GM23248 (cell line): ENCODE results near the gene HIGD2A. TPM values are rescaled to one million over a fixed set of nuclear protein-coding genes. Genes with fewer than 3 reads are reported as not detected.

Source experiments
- DNase-seq: peaks from one replicate; pipeline ENCODE4 v3.0.0-alpha.2; 2015
- H2AFZ ChIP-seq: fragments of 200-600 bp; sonication (generic); 2 replicates; pipeline ENCODE4 v1.6.1; 2016; ENCODE audit warnings: antibody characterized with exemption
- H3F3A ChIP-seq: fragments of 200-600 bp; sonication (generic); 2 replicates; pipeline ENCODE4 v1.6.1; 2016; ENCODE audit warnings: mild to moderate bottlenecking, antibody characterized with exemption, mixed run types; ENCODE audit not compliant: insufficient read depth
- H3K27ac ChIP-seq: fragments of 200-600 bp; sonication (generic); 2 replicates; pipeline ENCODE4 v1.5.1; 2016; ENCODE audit warnings: mild to moderate bottlenecking
- H3K27me3 ChIP-seq: fragments of 200-600 bp; sonication (generic); replicated peaks from 2 replicates; pipeline ENCODE4 v1.6.1; 2016; ENCODE audit warnings: mild to moderate bottlenecking; ENCODE audit not compliant: insufficient read depth
- H3K36me3 ChIP-seq: fragments of 200-600 bp; sonication (generic); 2 replicates; pipeline ENCODE4 v1.6.1; 2016; ENCODE audit warnings: low read depth, mild to moderate bottlenecking
- H3K4me1 ChIP-seq: fragments of 200-600 bp; sonication (generic); 2 replicates; pipeline ENCODE4 v1.6.1; 2016; ENCODE audit warnings: mild to moderate bottlenecking; ENCODE audit not compliant: insufficient read depth
- H3K4me2 ChIP-seq: fragments of 200-600 bp; sonication (generic); one replicate; pipeline ENCODE4 v1.6.1; 2016; ENCODE audit warnings: mild to moderate bottlenecking; ENCODE audit not compliant: unreplicated experiment
- H3K4me3 ChIP-seq: fragments of 200-600 bp; sonication (generic); 2 replicates; pipeline ENCODE4 v1.5.1; 2016; ENCODE audit warnings: mild to moderate bottlenecking
- H3K79me2 ChIP-seq: fragments of 200-600 bp; sonication (generic); 2 replicates; pipeline ENCODE4 v1.6.1; 2016; ENCODE audit warnings: mild to moderate bottlenecking; ENCODE audit not compliant: insufficient read depth
- H3K9ac ChIP-seq: fragments of 200-600 bp; sonication (generic); 2 replicates; pipeline ENCODE4 v1.6.1; 2016; ENCODE audit warnings: mild to moderate bottlenecking
- H3K9me2 ChIP-seq: fragments of 200-600 bp; sonication (generic); 2 replicates; pipeline ENCODE4 v1.6.1; 2016; ENCODE audit warnings: mixed run types, mild to moderate bottlenecking, moderate library complexity; ENCODE audit not compliant: insufficient read depth
- H3K9me3 ChIP-seq: fragments of 200-600 bp; sonication (generic); one replicate; pipeline ENCODE4 v1.6.1; 2017; ENCODE audit warnings: low read depth
- H4K20me1 ChIP-seq: fragments of 200-600 bp; sonication (generic); 2 replicates; pipeline ENCODE4 v1.6.0; 2016; ENCODE audit not compliant: insufficient read depth
- EZH2 ChIP-seq: fragments of 200-600 bp; sonication (generic); IDR thresholded peaks from 2 replicates; pipeline ENCODE4 v1.6.1; 2018; ENCODE audit warnings: antibody characterized with exemption, mild to moderate bottlenecking; ENCODE audit not compliant: insufficient read depth, poor library complexity, severe bottlenecking
- EZH2phosphoT487 ChIP-seq: fragments of 200-600 bp; sonication (generic); IDR thresholded peaks from 2 replicates; pipeline ENCODE4 v1.6.1; 2018; ENCODE audit warnings: antibody characterized with exemption, moderate library complexity, mild to moderate bottlenecking, low read depth; ENCODE audit not compliant: insufficient read depth
- WGBS, 2 experiments: methylation state at CpG; one replicate each; pipeline ENCODE4 v1.1.6; 2015 to 2017; ENCODE audit warnings: low lambda C conversion rate in 2 of 2, low coverage in 1 of 2; ENCODE audit errors: missing lambda C conversion rate in 2 of 2; 5-methylcytosine and 5-hydroxymethylcytosine counted together
- in situ Hi-C: fragments of 300-500 bp; cut with MboI; formaldehyde crosslinking; loops from 2 replicates; pipeline ENCODE4 v1.15.0; 2020
- polyA plus RNA-seq: library from polyadenylated mRNA; unstranded; fragments of >200 nt; fragmentation: Nextera tagmentation; extraction: Ambion mirVana; gene quantifications from 2 replicates; pipeline ENCODE4 v1.2.1, GENCODE V29; 2016
- total RNA-seq: library from RNA; depleted of rRNA; stranded (reverse); fragments of >200 nt; shearing (Covaris generic); gene quantifications from 2 replicates; pipeline ENCODE4 v1.2.3, GENCODE V29; 2014

HIGD2A gene
- total and polyA plus RNA-seq, 2 experiments from 2014 or later = 72.1 to 117 TPM

DNA sequence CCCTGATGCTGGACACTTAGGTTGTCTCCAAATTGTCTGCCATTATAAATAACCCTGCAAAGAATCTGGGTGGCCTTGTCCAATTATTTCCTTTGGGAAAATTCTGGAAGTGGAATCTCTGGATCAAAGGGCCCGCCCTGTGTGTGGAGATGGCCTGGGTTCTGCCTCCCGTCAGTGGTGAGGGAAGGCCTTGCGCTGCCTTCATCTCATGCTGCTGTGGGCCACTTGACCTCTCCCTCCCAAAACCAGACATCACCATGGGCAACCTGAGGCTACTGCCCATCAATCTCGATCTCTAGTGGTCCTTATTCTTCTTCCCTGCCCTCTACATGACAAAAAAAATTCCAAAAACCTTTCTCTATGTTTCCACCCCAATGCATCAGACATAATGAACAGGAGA, 21.2 kb downstream of the HIGD2A start:
- TF ChIP-seq EZH2phosphoT487 (no peak), EZH2 (no peak)
- Histone ChIP-seq H2AFZ (no peak overlapping the region), H3K79me2 (peaks cover 46% of the 10 kb centered on the region), H3K27ac (no peak overlapping the region), H3K9ac (no peak overlapping the region), H3K27me3 (no peaks in the 10 kb centered on the region), H3K4me2 (no peak overlapping the region), H3K9me3 (no peaks in the 10 kb centered on the region), H3K9me2 (no peaks in the 10 kb centered on the region), H3K4me1 (peaks cover 33% of the 10 kb centered on the region), H3F3A (no peaks in the 10 kb centered on the region), H3K4me3 (no peak overlapping the region), H3K36me3 (peaks cover 3% of the 10 kb centered on the region; the same call in 1 of the 2 replicates), H4K20me1 (no peaks in the 10 kb centered on the region)
- 98% methylated on average over 4 of the region's 4 CpGs for WGBS, 2 experiments
- no peak for DNase-seq
- in situ Hi-C loops = no loop called here

- Histone ChIP-seq H2AFZ (no peak overlapping the region), H3K36me3 (peaks cover 3% of the 10 kb centered on the region; the same call in 1 of the 2 replicates), H3K27me3 (no peaks in the 10 kb centered on the region), H3K27ac (no peak overlapping the region), H3K9me2 (no peaks in the 10 kb centered on the region), H4K20me1 (no peaks in the 10 kb centered on the region), H3K9ac (no peak overlapping the region), H3K79me2 (peaks cover 55% of the 10 kb centered on the region), H3K4me3 (no peak overlapping the region), H3K4me1 (peaks cover 41% of the 10 kb centered on the region), H3K9me3 (no peaks in the 10 kb centered on the region), H3F3A (no peaks in the 10 kb centered on the region), H3K4me2 (no peak overlapping the region)
- in situ Hi-C loops = no loop called here
- no peak for DNase-seq
- TF ChIP-seq EZH2phosphoT487 = no peak
- no peak for TF ChIP-seq EZH2
- WGBS, 2 experiments = 88 to 90% methylated on average over 5 of the region's 5 CpGs
These were observed 22.1 kb downstream of the HIGD2A start for GRCh38 chr5:176410486-176411180.

- Histone ChIP-seq H3K9me3 (no peaks in the 10 kb centered on the region), H3K27me3 (no peaks in the 10 kb centered on the region), H3K9me2 (no peaks in the 10 kb centered on the region), H3K79me2 (peaks cover 59% of the 10 kb centered on the region), H3K4me1 (peaks cover 41% of the 10 kb centered on the region), H3K27ac (no peak overlapping the region), H3F3A (no peaks in the 10 kb centered on the region), H3K4me2 (peak overlapping the region; percentile 1), H3K9ac (no peak overlapping the region), H4K20me1 (no peaks in the 10 kb centered on the region), H3K36me3 (peaks cover 3% of the 10 kb centered on the region; the same call in 1 of the 2 replicates), H3K4me3 (0 out of 2 replicates have a peak overlapping the region, but pooled peaks have one; percentile 1), H2AFZ (no peak overlapping the region)
- 30 to 32% methylated on average over 8 to 10 of the region's 10 CpGs for WGBS, 2 experiments
- no peak for DNase-seq
- TF ChIP-seq EZH2 = no peak
- no peak for TF ChIP-seq EZH2phosphoT487
- in situ Hi-C loops = no loop called here
These were observed 24.1 kb downstream of the HIGD2A start for GRCh38 chr5:176412517-176413254.

- 0 out of 2 replicates have a peak overlapping the region, but pooled peaks have one; percentile 1 for H3K4me3 ChIP-seq
- no peaks in the 10 kb centered on the region for H3K9me3 ChIP-seq
- H3K36me3 ChIP-seq = peaks cover 3% of the 10 kb centered on the region; the same call in 1 of the 2 replicates
- H3K9me2 ChIP-seq = no peaks in the 10 kb centered on the region
- H3K9ac ChIP-seq = 0 out of 2 replicates have a peak overlapping the region, but pooled peaks have one; percentile 25
- no peaks in the 10 kb centered on the region for H3K27me3 ChIP-seq
- TF ChIP-seq EZH2phosphoT487 (no peak), EZH2 (no peak)
- in situ Hi-C loops = no loop called here
- H3K79me2 ChIP-seq = peaks cover 59% of the 10 kb centered on the region
- H2AFZ ChIP-seq = no peak overlapping the region
- H3F3A ChIP-seq = no peaks in the 10 kb centered on the region
- H3K4me2 ChIP-seq = peak overlapping the region; percentile 39
- DNase-seq = peak; percentile 64
- no peaks in the 10 kb centered on the region for H4K20me1 ChIP-seq
- 11 to 27% methylated on average over 2 of the region's 2 CpGs for WGBS, 2 experiments
- no peak overlapping the region for H3K27ac ChIP-seq
- H3K4me1 ChIP-seq = peaks cover 41% of the 10 kb centered on the region
These were observed 24.7 kb downstream of the HIGD2A start for GRCh38 chr5:176413255-176413565.
